Right atrium auricular region (tissue), 2 donors: ENCODE results near the gene FGFRL1. TPM values are rescaled to one million over a fixed set of nuclear protein-coding genes. Genes with fewer than 3 reads are reported as not detected.

Experiments used
- DNase-seq: peaks from one replicate; pipeline ENCODE4 v3.0.0-alpha.2; 2019; ENCODE audit warnings: low spot score
- H3K27ac ChIP-seq, 2 donors: fragments of 200-600 bp; sonication (generic); 1 replicate in 1 of 2; 2 replicates in 1 of 2; pipeline ENCODE4 v1.5.1; 2016 to 2019
- H3K27me3 ChIP-seq, 2 donors: fragments of 200-600 bp; sonication (generic); one replicate each; pipeline versions ENCODE4 v1.5.1 to v1.6.0; 2017 to 2019
- H3K36me3 ChIP-seq: fragments of 200-600 bp; sonication (generic); one replicate; pipeline ENCODE4 v1.5.1; 2016
- H3K4me1 ChIP-seq, 2 donors: fragments of 200-600 bp; sonication (generic); one replicate each; pipeline versions ENCODE4 v1.5.1 to v1.6.0; 2017 to 2019
- H3K4me3 ChIP-seq, 2 donors: fragments of 200-600 bp; sonication (generic); 1 replicate in 1 of 2; 2 replicates in 1 of 2; pipeline ENCODE4 v1.5.1; 2017 to 2019; ENCODE audit warnings: mild to moderate bottlenecking in 1 of 2, moderate library complexity in 1 of 2
- H3K9me3 ChIP-seq, 2 donors: fragments of 200-600 bp; sonication (generic); one replicate each; pipeline ENCODE4 v1.5.1; 2019
- total RNA-seq, 2 donors: library from RNA; depleted of rRNA; stranded (reverse); fragments of >200 nt; gene quantifications; one replicate each; pipeline ENCODE4 v1.1.0, GENCODE V29; 2016
- TF ChIP-seq, protein P1 (sequence below), 2 donors: fragments of 200-600 bp; sonication (generic); IDR thresholded peaks; one replicate each; pipeline ENCODE4 v1.5.1; 2019; ENCODE audit warnings: antibody characterized with exemption in 2 of 2

FGFRL1 gene
- total RNA-seq, 2 donors from 2014 or later, result 30.3 to 47.1 TPM

DNA sequence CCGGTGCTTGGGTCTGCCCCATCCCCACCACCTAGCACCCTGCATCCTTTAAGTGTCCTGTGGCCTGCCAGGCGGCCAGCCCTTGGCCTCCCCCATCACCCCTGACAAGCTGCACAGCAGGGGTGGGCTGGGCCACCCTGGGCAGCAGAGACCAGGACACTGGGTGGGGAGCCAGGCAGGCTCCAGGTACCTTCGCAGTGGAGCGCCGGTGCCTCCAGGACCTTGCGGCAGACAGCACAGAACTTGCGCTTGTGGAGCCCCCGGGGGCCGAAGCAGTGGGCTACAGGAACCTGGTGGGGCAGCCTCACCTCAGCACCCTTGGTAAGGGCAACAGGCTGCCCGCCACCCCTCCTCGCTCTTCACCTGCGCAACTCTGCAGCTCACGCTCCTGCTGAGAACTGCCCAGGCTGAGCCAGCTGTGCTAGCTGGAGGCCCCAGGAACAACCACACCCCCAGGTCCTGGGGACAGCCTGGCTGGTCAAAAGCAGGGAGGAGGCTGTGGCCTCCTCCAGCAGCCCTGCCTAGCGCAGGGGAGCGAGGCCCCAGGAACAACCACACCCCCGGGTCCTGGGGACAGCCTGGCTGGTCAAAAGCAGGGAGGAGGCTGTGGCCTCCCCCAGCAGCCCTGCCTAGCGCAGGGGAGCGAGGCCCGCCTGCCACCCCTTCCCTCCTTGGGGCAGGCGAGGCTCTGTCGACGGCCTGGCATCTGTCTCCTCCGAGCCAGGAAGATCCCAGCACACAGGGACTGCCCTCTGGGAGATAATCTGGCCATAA, 42.6 kb upstream of the FGFRL1 start:
- H3K27me3 ChIP-seq, result no peaks in the 10 kb centered on the region
- H3K36me3 ChIP-seq, result no peaks in the 10 kb centered on the region
- no peak for DNase-seq
- H3K4me1 ChIP-seq, result peaks cover 0 to 34% of the 10 kb centered on the region in 2 donors
- H3K27ac ChIP-seq, result no peak overlapping the region
- TF ChIP-seq, protein P1, sequence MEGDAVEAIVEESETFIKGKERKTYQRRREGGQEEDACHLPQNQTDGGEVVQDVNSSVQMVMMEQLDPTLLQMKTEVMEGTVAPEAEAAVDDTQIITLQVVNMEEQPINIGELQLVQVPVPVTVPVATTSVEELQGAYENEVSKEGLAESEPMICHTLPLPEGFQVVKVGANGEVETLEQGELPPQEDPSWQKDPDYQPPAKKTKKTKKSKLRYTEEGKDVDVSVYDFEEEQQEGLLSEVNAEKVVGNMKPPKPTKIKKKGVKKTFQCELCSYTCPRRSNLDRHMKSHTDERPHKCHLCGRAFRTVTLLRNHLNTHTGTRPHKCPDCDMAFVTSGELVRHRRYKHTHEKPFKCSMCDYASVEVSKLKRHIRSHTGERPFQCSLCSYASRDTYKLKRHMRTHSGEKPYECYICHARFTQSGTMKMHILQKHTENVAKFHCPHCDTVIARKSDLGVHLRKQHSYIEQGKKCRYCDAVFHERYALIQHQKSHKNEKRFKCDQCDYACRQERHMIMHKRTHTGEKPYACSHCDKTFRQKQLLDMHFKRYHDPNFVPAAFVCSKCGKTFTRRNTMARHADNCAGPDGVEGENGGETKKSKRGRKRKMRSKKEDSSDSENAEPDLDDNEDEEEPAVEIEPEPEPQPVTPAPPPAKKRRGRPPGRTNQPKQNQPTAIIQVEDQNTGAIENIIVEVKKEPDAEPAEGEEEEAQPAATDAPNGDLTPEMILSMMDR (IDR thresholded peaks at IDR 0.05), result no peak
- H3K9me3 ChIP-seq, result no peaks in the 10 kb centered on the region
- H3K4me3 ChIP-seq, result no peak overlapping the region

DNA sequence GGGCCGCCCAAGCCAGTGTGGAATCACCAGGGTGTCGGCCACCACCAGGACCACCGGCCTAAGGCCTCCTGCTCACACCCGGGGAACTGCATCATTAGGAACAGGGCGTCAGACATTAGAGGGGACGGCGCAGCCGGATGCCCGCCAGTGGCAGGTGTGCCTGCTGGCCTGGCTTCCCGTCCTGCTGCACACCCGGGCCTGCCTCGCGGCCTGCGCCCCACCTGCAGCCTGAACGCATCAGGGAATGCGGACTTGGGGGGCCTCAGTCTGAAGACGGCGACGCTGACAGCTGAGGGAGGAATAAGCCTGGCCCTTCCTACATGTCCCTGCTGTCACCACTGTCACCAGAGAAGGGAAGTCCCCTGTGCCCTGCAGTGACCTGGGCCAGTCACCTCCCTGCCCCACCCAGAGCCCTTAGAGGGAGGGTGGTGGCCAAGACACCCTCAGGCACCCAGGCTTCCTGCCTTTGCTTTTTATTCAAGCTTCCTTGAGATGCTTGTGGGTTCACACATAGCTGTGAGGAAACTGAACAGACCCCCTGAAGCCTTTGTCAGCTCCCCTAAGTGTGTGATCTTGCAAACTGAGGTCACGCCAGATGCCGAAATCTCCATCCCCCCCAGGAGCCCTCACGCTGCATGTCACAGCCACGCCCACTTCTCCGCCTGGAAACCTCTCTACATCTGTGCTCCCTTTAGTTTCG, 41.2 kb upstream of the FGFRL1 start:
- H3K4me1 ChIP-seq, result peaks cover 0 to 37% of the 10 kb centered on the region in 2 donors
- H3K4me3 ChIP-seq, result no peak overlapping the region
- H3K36me3 ChIP-seq, result no peaks in the 10 kb centered on the region
- TF ChIP-seq, protein P1 (IDR thresholded peaks at IDR 0.05), result no peak
- no peaks in the 10 kb centered on the region for H3K27me3 ChIP-seq
- DNase-seq, result no peak
- no peaks in the 10 kb centered on the region for H3K9me3 ChIP-seq
- H3K27ac ChIP-seq, result no peak overlapping the region

DNA sequence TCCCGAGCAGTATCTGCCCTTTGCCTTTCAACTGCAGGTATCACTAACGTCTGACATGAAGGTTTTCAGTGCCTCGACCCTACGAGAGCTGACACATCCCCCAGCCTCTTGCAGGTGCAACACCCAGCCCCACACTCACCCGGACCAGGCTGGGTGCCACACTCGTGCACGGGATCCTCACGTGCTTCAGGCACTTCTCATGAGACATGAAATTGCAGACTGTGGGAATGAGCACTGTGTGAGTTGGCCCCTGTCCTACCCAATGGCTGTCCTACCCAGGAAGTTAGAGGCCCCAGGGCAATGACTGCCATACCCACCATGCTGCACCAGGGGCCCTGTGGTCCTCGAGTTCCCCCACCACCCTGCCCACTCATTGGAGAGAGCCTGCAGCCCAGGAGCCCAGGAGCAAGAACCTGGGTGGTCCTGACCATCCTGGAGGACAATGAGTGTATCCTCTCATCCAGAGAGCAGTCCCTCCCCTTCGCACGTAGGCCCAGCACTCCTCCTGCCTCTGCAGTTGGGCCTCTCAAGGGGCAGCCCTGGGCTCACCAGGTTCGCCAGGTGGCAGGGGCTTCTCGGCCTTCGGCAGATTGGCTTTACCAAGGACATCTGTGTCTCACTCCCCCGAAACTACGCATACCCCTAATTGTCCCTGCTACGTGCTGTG, 40.4 kb upstream of the FGFRL1 start:
- Histone ChIP-seq H3K27me3 (no peaks in the 10 kb centered on the region), H3K4me3 (no peak overlapping the region), H3K27ac (no peak overlapping the region), H3K4me1 (peaks cover 0 to 37% of the 10 kb centered on the region in 2 donors), H3K36me3 (no peaks in the 10 kb centered on the region), H3K9me3 (no peaks in the 10 kb centered on the region)
- TF ChIP-seq, protein P1 (IDR thresholded peaks at IDR 0.05), result no peak
- no peak for DNase-seq

DNA sequence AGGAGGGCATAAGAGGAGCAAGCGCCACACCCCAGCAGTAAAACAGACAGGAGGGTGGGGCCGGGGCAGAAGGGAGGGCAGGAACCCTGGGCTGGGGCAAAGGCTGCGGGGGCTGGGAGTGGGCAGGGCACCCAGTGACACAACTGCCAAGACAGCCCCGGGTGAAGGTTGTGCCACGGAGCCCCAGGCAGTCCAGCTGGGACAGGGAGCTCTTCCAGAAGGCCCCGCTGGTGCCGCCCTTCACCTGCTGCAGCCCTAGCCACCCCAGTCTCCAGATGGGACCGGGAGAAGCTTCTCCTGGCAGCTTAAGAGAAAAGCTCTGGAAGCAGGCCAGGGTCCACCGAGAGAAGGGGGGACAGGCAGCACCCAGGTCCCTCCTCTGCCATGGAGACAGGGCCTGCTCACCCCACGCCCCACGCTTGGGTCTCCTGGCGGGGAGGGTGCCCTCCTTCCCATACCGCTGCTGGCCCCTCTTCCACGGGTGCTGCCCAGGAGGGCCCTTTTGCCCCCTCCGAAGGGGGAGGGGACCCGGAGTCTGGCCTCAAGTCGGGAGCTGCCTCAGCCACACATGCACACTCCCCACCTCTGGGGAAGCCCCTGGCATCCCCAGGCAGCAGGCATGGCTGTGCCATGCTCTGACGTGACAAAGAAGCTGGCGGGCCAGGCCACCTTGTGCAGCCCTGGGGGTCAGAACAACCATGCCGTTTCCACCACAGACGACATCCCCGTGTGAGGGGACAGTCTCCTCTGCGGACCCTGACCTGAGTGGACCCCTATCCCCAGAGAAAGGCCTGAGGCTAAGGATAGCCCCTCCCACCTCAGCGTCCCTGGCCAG, 39.5 kb upstream of the FGFRL1 start:
- TF ChIP-seq, protein P1 (IDR thresholded peaks at IDR 0.05), result no peak
- Histone ChIP-seq H3K27ac (no peak overlapping the region), H3K9me3 (no peaks in the 10 kb centered on the region), H3K4me1 (peaks cover 0 to 37% of the 10 kb centered on the region in 2 donors), H3K4me3 (peak overlapping the region in 1 of 2 donors; percentile 80), H3K27me3 (no peaks in the 10 kb centered on the region), H3K36me3 (no peaks in the 10 kb centered on the region)
- no peak for DNase-seq

DNA sequence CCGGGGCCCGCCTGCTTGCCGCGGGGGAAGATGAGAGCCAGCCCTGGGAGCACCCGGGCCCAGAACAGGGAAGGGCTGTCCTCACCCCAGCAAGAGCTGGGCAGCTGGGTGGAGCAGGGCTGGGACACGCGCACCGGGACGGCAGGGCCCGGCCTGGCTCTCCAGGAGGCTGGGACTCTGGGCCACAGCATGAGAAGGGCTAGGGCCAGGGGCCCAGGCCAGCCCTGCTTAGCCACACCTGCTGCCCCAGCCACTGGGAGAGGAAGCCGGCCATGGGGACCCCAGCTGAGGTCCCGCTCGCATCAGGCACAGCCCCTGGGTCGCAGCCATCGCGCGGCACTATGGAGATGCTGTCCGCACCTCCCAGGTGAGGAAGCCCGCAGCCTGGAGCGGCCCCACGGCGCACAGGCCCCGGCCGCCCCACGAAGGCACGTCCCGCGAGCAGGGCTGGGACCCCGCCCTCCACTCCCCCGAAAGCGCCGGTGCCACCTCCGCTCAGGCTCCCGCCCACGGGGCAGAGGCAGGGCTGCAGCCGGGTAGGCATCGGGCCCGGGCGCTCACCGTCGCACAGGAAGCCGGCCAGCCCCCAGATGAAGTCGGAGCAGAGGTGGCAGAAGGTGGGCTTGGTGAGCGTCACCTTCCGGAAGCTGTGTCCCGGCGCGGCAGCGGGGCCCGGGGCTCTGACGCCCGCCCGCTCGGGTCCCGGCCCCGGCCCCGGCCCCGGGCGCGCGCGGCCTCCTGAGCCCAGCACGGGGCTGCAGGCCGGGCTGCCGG, 38.6 kb upstream of the FGFRL1 start:
- DNase-seq, result no peak
- Histone ChIP-seq H3K9me3 (no peaks in the 10 kb centered on the region), H3K27me3 (no peaks in the 10 kb centered on the region), H3K4me3 (peak overlapping the region; percentile 72 to 80), H3K4me1 (peaks cover 0 to 31% of the 10 kb centered on the region in 2 donors), H3K36me3 (no peaks in the 10 kb centered on the region), H3K27ac (peak overlapping the region in 1 of 2 donors; percentile 21)
- TF ChIP-seq, protein P1 (IDR thresholded peaks at IDR 0.05), result no peak
